Effector memory CD4-positive, alpha-beta T cell (primary cell): ENCODE data around the gene NME8.
"Not testable (repeated sequence)": the region's sequence is repeated elsewhere in the genome, so short reads cannot be mapped to it uniquely, and the experiment has no call there.

Source experiments
- DNase-seq, 3 donors: peaks; one replicate each; pipeline ENCODE4 v3.0.0-alpha.2; 2020
- H3K27ac ChIP-seq: 2 replicates; pipeline ENCODE4 v1.7.0; 2013; ENCODE audit warnings: mild to moderate bottlenecking, low read length, moderate library complexity; ENCODE audit not compliant: insufficient read depth, poor library complexity, severe bottlenecking
- H3K27me3 ChIP-seq: replicated peaks from 2 replicates; pipeline ENCODE4 v1.7.0; 2013; ENCODE audit warnings: mild to moderate bottlenecking, low read length; ENCODE audit not compliant: insufficient read depth, control insufficient read depth, poor library complexity, severe bottlenecking
- H3K36me3 ChIP-seq: 2 replicates; pipeline ENCODE4 v1.7.0; 2013; ENCODE audit warnings: mild to moderate bottlenecking, low read length, moderate library complexity; ENCODE audit not compliant: control insufficient read depth, insufficient read depth
- H3K4me1 ChIP-seq: 2 replicates; pipeline ENCODE4 v1.7.0; 2013; ENCODE audit warnings: low read length, mild to moderate bottlenecking; ENCODE audit not compliant: control insufficient read depth, insufficient read depth, poor library complexity, severe bottlenecking
- H3K4me3 ChIP-seq: 2 replicates; pipeline ENCODE4 v1.7.0; 2013; ENCODE audit warnings: low read length, low read depth, mild to moderate bottlenecking; ENCODE audit not compliant: insufficient read depth, poor library complexity, severe bottlenecking
- H3K9me3 ChIP-seq: 2 replicates; pipeline ENCODE4 v1.7.0; 2013; ENCODE audit warnings: mild to moderate bottlenecking, low read length, moderate library complexity; ENCODE audit not compliant: control insufficient read depth
- total RNA-seq, 3 donors: gene quantifications; one replicate each; lab custom pipeline; 2026; lab: John Stamatoyannopoulos, UW

The NME8 gene, protein sequence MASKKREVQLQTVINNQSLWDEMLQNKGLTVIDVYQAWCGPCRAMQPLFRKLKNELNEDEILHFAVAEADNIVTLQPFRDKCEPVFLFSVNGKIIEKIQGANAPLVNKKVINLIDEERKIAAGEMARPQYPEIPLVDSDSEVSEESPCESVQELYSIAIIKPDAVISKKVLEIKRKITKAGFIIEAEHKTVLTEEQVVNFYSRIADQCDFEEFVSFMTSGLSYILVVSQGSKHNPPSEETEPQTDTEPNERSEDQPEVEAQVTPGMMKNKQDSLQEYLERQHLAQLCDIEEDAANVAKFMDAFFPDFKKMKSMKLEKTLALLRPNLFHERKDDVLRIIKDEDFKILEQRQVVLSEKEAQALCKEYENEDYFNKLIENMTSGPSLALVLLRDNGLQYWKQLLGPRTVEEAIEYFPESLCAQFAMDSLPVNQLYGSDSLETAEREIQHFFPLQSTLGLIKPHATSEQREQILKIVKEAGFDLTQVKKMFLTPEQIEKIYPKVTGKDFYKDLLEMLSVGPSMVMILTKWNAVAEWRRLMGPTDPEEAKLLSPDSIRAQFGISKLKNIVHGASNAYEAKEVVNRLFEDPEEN
- 0 to 0.97 (median 0) reads per million in 3 donors for total RNA-seq

DNA sequence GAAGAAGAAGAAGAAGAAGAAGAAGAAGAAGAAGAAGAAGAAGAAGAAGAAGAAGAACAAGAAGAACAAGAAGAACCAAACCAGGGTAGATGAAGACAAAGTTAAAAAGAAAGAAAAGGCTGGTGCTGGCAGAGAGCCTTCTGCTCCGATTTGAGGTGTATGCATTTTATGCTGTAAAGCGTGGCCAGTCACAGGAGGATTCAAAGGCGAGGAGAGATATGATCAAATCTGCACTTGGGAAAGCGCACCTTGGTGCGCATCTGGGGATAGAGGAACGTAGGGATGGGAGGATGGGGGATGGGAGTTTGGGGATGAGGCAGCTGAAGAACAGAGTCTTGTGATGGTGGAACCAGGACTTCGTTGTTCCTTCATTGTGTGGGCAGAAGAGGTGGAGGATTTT is at the start of gene NME8:
NME8 (plus strand) TSS at position 301 of the 400 bp plus-strand sequence. CDS start 1,670 bp downstream, outside the sequence.
- Histone ChIP-seq H3K4me1 (no peaks in the 10 kb centered on the region), H3K9me3 (no peaks in the 10 kb centered on the region), H3K36me3 (no peaks in the 10 kb centered on the region), H3K4me3 (no peak within 1 kb of the TSS), H3K27ac (no peak within 1 kb of the TSS), H3K27me3 (no peaks in the 10 kb centered on the region)
- DNase-seq = no peak

DNA sequence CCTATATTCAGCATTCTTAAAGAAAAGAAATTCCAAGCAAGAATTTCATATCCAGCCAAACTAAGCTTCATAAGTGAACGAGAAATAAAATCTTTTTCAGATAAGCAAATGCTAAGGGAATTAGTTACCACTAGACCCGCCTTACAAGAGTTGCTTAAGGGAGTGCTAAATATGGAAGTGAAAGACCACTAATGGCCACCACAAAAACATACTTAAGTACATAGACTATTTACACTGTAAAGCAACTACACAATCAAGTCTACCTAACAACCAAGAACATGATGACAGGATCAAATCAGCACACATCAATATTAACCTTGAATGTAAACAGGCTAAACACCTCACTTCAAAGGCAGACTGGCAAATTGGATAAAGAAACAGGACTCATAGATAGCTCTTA is 42.2 kb upstream of the NME8 start:
- Histone ChIP-seq H3K27me3 (no peaks in the 10 kb centered on the region), H3K36me3 (no peaks in the 10 kb centered on the region), H3K27ac (no peak overlapping the region), H3K4me1 (no peaks in the 10 kb centered on the region), H3K9me3 (no peaks in the 10 kb centered on the region), H3K4me3 (no peak overlapping the region)
- no peak for DNase-seq

DNA sequence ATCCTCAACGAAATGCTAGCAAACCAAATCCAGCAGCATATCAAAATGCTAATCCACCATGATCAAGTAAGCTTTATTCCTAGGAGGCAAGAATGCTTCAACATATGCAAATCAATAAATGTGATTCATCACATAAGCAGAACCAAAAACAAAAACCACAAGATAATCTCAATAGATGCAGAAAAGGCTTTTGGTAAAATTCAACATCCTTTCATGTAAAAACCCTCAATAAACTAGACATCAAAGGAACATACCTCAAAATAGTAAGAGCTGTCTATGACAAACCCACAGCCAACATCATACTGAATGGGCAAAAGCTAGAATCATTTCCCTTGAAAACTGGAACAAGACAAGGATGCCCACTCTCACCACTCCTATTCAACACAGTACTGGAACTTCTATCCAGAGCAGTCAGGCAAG is 36.2 kb upstream of the NME8 start:
- H3K4me1 ChIP-seq, DNase-seq, H3K27ac ChIP-seq, H3K27me3 ChIP-seq, H3K9me3 ChIP-seq, H3K4me3 ChIP-seq, H3K36me3 ChIP-seq: not testable (repeated sequence)

DNA sequence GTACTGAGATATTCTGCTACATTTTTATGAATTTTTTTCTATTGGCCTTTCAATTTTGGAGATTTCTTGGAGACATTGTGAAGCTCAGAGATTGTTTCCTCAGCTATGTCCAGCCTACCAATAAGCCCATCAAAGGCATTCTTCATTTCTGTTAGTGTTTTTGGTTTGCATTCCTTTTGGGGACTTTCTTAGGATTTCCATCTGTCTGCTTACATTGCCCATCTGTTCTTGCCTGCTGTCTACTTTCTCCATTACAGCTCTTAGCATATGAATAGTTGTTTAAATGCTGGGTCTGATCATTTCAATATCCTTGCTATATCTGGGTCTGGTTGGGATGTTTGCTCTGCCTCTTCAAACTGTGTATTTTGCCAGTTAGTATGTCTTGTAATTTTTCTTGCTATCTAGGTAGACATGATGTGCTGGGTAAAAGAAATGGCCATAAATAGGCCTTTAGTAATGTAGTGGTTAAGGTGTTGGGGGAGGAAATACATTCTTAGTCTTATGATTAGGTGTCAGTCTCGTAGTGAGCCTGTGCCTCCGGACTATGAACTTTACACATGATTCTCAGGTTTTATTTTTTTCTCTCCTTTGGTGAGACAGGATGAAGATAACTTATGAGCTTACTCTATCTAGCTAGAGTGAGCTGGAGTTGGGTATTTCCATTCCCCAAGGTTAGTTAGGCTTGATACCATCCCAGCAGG is 32.6 kb upstream of the NME8 start:
- H3K4me1 ChIP-seq = no peaks in the 10 kb centered on the region
- H3K27ac ChIP-seq = no peak overlapping the region
- no peaks in the 10 kb centered on the region for H3K36me3 ChIP-seq
- no peaks in the 10 kb centered on the region for H3K27me3 ChIP-seq
- H3K4me3 ChIP-seq = no peak overlapping the region
- no peak for DNase-seq
- no peaks in the 10 kb centered on the region for H3K9me3 ChIP-seq

DNA sequence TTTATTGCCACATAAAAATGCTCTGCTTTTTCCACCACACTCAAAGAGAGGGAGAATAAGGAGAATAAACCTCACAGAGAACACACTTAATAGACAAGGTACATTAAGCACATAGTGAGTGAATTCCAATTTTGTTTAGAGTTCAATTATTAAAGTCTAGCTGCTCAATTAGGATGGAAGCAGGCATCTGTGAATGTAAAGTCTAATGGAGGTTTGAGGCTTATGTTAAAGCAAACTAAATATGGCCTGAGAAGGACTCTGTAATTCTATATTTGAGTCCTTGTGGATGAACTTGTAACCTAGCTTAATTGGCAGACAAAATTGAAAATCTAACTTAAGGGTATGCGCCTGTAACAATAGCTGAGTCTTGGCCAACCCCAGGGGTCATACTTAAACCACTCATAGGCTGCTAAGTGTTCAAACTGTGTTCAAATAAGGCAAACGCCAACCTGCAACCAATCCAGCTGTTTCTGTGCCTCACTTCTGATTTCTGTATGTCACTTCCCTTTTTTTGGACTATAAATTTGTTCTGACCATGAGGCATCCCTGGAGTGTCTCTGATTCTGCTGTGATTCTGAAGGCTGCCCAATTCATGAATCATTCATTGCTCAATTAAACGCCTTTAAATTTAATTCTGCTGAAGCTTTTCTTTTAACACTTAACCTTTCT is 31.3 kb upstream of the NME8 start:
- H3K27ac ChIP-seq = no peak overlapping the region
- H3K9me3 ChIP-seq = no peaks in the 10 kb centered on the region
- H3K4me1 ChIP-seq = no peaks in the 10 kb centered on the region
- no peaks in the 10 kb centered on the region for H3K36me3 ChIP-seq
- H3K27me3 ChIP-seq = no peaks in the 10 kb centered on the region
- H3K4me3 ChIP-seq = no peak overlapping the region
- DNase-seq = no peak

DNA sequence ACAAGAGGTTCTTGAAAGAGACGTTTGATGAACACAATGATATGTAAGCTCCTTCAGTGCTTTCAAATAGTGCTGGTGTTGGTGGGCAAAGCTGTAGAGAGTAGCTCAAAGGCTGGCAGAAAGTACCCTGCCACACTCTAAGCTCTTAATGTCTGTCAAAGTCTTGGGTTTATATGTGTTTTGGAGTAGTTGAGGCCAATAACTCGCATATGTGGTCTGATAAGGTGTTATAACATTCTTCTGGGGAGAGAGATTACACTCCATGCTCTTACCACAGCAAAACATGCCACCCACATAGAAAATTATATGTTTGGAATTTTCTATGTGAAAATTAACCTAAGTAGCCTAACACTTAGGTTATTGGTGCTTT is 30.8 kb upstream of the NME8 start:
- H3K36me3 ChIP-seq = no peaks in the 10 kb centered on the region
- DNase-seq = no peak
- H3K27ac ChIP-seq = no peak overlapping the region
- H3K4me1 ChIP-seq = no peaks in the 10 kb centered on the region
- no peak overlapping the region for H3K4me3 ChIP-seq
- no peaks in the 10 kb centered on the region for H3K9me3 ChIP-seq
- no peaks in the 10 kb centered on the region for H3K27me3 ChIP-seq

DNA sequence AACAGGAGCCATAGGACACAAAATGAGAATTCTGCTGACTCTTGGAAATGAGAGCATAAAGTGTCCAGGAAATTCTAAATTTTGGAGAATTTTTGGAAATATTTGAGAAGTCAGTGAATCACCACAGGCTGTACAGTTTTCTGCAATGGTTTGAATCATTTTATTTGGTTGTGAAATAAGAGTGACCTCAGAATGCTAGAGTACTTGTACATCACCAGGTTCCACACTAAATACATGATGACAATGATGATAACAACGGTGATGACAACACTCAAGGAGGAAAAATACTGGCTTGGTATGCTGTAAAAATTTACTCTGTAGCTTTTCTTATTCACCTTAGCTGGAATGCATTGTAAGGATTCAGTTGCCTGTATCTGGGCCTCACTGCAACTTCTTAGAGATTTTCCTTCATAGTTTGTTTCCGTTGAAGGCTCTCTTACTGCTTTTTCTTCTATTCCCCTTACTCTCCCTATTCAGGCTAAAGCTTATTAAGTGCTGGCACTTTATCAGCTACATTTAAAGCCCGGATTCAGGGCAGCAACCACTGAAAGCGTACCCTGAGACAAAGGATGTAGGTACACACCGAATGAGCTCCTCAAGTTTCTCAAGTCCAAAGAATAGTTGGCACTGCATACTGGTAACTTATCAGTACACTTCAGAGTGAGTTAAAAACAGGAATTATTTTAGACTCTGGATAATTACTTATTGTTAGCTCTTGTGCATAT is 30.2 kb upstream of the NME8 start:
- no peaks in the 10 kb centered on the region for H3K9me3 ChIP-seq
- H3K27ac ChIP-seq = no peak overlapping the region
- no peaks in the 10 kb centered on the region for H3K27me3 ChIP-seq
- no peak for DNase-seq
- H3K4me1 ChIP-seq = no peaks in the 10 kb centered on the region
- H3K4me3 ChIP-seq = no peak overlapping the region
- no peaks in the 10 kb centered on the region for H3K36me3 ChIP-seq

DNA sequence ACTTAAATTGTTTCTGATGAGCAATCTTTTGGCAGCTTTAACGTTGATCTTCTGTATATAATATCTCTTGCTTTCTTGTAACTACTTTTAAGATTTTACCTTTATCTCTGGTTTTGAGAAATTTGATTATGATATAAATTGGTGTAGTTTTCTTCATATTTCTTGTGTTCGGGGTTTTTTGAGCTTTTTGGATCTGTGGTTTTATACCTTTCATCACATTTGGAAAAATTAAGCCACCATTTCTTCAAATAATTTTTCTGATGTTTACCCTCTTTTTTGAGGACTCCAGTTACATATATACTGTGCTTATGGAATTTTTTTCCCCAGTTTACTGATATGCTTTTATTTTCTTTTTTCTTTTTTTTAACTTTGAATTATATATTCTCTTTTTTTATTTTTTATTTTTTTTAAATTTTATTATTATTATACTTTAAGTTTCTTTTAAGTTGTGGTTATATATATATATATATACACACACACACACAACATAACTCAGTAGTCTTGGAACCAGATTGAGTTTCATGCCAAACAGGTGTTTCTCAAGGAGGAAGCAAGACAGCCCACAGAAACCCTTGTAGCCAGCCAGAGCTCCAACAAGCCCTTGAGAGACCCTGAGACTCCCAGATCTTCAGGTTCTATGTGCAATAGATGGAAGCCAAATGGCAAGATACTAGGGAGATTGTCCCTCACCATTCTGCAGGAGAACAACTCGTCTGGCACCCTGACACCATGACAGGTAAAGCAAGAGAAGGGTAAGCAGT is 27.5 kb upstream of the NME8 start:
- Histone ChIP-seq H3K4me1 (no peaks in the 10 kb centered on the region), H3K27ac (no peak overlapping the region), H3K27me3 (no peaks in the 10 kb centered on the region), H3K9me3 (no peaks in the 10 kb centered on the region), H3K36me3 (no peaks in the 10 kb centered on the region), H3K4me3 (no peak overlapping the region)
- no peak for DNase-seq

DNA sequence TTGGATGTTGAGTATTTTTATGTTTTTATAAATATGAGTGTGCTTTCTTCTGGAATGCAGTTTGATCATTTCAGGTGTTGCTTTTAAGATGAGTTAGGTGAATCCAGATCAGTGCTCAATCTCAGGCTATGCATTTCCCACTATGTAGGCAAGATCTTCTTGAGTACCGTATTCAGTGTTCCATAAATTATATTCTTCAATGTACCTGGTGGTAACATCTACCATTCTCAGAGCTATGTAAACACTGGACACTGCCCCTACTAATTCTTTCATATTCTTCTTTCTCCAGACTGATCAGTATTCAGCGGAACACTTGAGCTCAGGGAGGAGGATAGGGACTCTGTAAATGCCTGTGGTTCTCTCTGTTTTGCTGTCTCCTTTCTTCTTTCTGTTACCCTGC is 25.5 kb upstream of the NME8 start:
- no peaks in the 10 kb centered on the region for H3K36me3 ChIP-seq
- H3K4me1 ChIP-seq = no peaks in the 10 kb centered on the region
- no peak overlapping the region for H3K27ac ChIP-seq
- H3K4me3 ChIP-seq = no peak overlapping the region
- H3K9me3 ChIP-seq = no peaks in the 10 kb centered on the region
- no peak for DNase-seq
- no peaks in the 10 kb centered on the region for H3K27me3 ChIP-seq
